SK-N-SH (cell line): Measurements from ENCODE around the gene NOTCH2. TPM values are rescaled to one million over a fixed set of nuclear protein-coding genes. Genes with fewer than 3 reads are reported as not detected.

Experiments used
- CTCF ChIA-PET: fragments of 300-600, 350-600 bp; formaldehyde crosslinking; extraction: SDS; loops from one replicate; lab custom pipeline; 2021; lab: Yijun Ruan, JAX
- POLR2A ChIA-PET: fragments of 350-600 bp; sonication (Branson Sonifier 250); formaldehyde crosslinking; extraction: SDS; loops from one replicate; lab custom pipeline; 2020; ENCODE audit warnings: antibody characterized with exemption, inconsistent platforms; lab: Yijun Ruan, JAX
- DNase-seq: peaks from one replicate; pipeline ENCODE4 v3.0.0; 2012
- H2AFZ ChIP-seq: fragments of 200-600 bp; sonication (generic); 2 replicates; pipeline ENCODE4 v1.8.1; 2016; ENCODE audit warnings: antibody characterized with exemption, mild to moderate bottlenecking, low read depth
- H3F3A ChIP-seq: fragments of 200-600 bp; sonication (generic); replicated peaks from 2 replicates; pipeline ENCODE3; 2016; ENCODE audit warnings: antibody characterized with exemption, mild to moderate bottlenecking; ENCODE audit not compliant: insufficient read depth
- H3K27ac ChIP-seq, 2 experiments: fragments of 200-500 bp in 1 of 2; fragments of 200-600 bp in 1 of 2; sonication (Bioruptor generic) in 1 of 2; sonication (generic), shearing (Covaris generic) in 1 of 2; 2 replicates each; pipeline versions ENCODE4 v1.5.1 to v1.6.1; 2014 to 2016; ENCODE audit warnings: low read depth in 2 of 2, inconsistent platforms in 1 of 2, low read length in 1 of 2, mild to moderate bottlenecking in 1 of 2, mixed read lengths in 1 of 2
- H3K27me3 ChIP-seq: fragments of 200-600 bp; sonication (generic), shearing (Covaris generic); 2 replicates; pipeline ENCODE4 v1.6.1; 2016; ENCODE audit warnings: mixed run types; ENCODE audit not compliant: insufficient read depth
- H3K36me3 ChIP-seq, 2 experiments: fragments of 200-500 bp in 1 of 2; fragments of 200-600 bp in 1 of 2; sonication (Bioruptor generic) in 1 of 2; sonication (generic) in 1 of 2; replicated peaks in 1 of 2; 2 replicates each; pipeline versions ENCODE3 to v1.5.1; 2014 to 2016; ENCODE audit warnings: low read length in 1 of 2, mild to moderate bottlenecking in 1 of 2; ENCODE audit not compliant: insufficient read depth in 2 of 2, control insufficient read depth in 1 of 2
- H3K4me1 ChIP-seq, 2 experiments: fragments of 200-500 bp in 1 of 2; fragments of 200-600 bp in 1 of 2; sonication (Bioruptor generic) in 1 of 2; sonication (generic), shearing (Covaris generic) in 1 of 2; 2 replicates each; pipeline versions ENCODE4 v1.5.1 to v1.6.1; 2014 to 2016; ENCODE audit warnings: low read depth in 1 of 2, low read length in 1 of 2, mixed run types in 1 of 2; ENCODE audit not compliant: insufficient read depth in 2 of 2, control insufficient read depth in 1 of 2
- H3K4me2 ChIP-seq: fragments of 200-600 bp; sonication (generic), shearing (Covaris generic); 2 replicates; pipeline ENCODE4 v1.6.1; 2017; ENCODE audit warnings: mixed run types
- H3K4me3 ChIP-seq, 2 experiments: fragments of 200-500 bp in 1 of 2; fragments of 200-600 bp in 1 of 2; sonication (Bioruptor generic) in 1 of 2; sonication (generic), shearing (Covaris generic) in 1 of 2; 2 replicates each; pipeline versions ENCODE4 v1.5.1 to v1.8.1; 2014 to 2016; ENCODE audit warnings: low read depth in 2 of 2, inconsistent platforms in 1 of 2, low read length in 1 of 2, mild to moderate bottlenecking in 1 of 2, mixed read lengths in 1 of 2, moderate library complexity in 1 of 2
- H3K79me2 ChIP-seq: fragments of 200-600 bp; sonication (generic); 2 replicates; pipeline ENCODE4 v1.8.1; 2017; ENCODE audit warnings: mild to moderate bottlenecking; ENCODE audit not compliant: insufficient read depth
- H3K9ac ChIP-seq: fragments of 200-600 bp; sonication (generic); 2 replicates; pipeline ENCODE4 v1.6.1; 2017; ENCODE audit warnings: mixed run types
- H3K9me2 ChIP-seq: fragments of 200-600 bp; sonication (generic); 2 replicates; pipeline ENCODE4 v1.6.1; 2017; ENCODE audit warnings: mixed run types
- H3K9me3 ChIP-seq: fragments of 200-600 bp; sonication (generic); 2 replicates; pipeline ENCODE4 v1.6.1; 2017; ENCODE audit warnings: mixed run types, mild to moderate bottlenecking, moderate library complexity
- H4K20me1 ChIP-seq: fragments of 200-600 bp; sonication (generic); 2 replicates; pipeline ENCODE4 v1.6.1; 2017; ENCODE audit warnings: mild to moderate bottlenecking, mixed run types; ENCODE audit not compliant: insufficient read depth
- ELF1 ChIP-seq: IDR thresholded peaks from 2 replicates; pipeline ENCODE4 v1.4.0; 2012
- EP300 ChIP-seq, 2 experiments: IDR thresholded peaks; 2 replicates each; pipeline versions ENCODE4 v1.4.0 to v1.6.1; 2012; ENCODE audit warnings: borderline replicate concordance in 1 of 2, low read depth in 1 of 2, low read length in 1 of 2
- EZH2phosphoT487 ChIP-seq: fragments of 200-600 bp; sonication (generic); IDR thresholded peaks from 2 replicates; pipeline ENCODE4 v1.6.1; 2017; ENCODE audit warnings: low read depth, mixed run types, mild to moderate bottlenecking, antibody characterized with exemption, moderate library complexity, borderline replicate concordance
- FOSL2 ChIP-seq: IDR thresholded peaks from 2 replicates; pipeline ENCODE4 v1.4.0; 2012; ENCODE audit warnings: low read depth, mild to moderate bottlenecking, moderate library complexity, borderline replicate concordance
- FOXJ3 ChIP-seq: sonication (generic); formaldehyde crosslinking; IDR thresholded peaks from 2 replicates; pipeline ENCODE4 v1.5.1; 2020; ENCODE audit warnings: mild to moderate bottlenecking, missing genetic modification reagents
- FOXM1 ChIP-seq: IDR thresholded peaks from 2 replicates; pipeline ENCODE4 v1.4.0; 2012; ENCODE audit warnings: low read depth, mild to moderate bottlenecking
- GATA2 ChIP-seq: sonication (generic); formaldehyde crosslinking; IDR thresholded peaks from 2 replicates; pipeline ENCODE4 v1.5.0; 2020; ENCODE audit warnings: mild to moderate bottlenecking, missing genetic modification reagents
- JUND ChIP-seq: IDR thresholded peaks from 2 replicates; pipeline ENCODE4 v1.4.0; 2012
- MEF2A ChIP-seq: IDR thresholded peaks from 2 replicates; pipeline ENCODE4 v1.4.0; 2012; ENCODE audit warnings: low read depth, borderline replicate concordance
- MXI1 ChIP-seq: IDR thresholded peaks from 2 replicates; pipeline ENCODE4 v1.6.1; 2012; ENCODE audit warnings: mild to moderate bottlenecking, low read depth, low read length, improper control_type of control experiment
- NFIC ChIP-seq: IDR thresholded peaks from 2 replicates; pipeline ENCODE4 v1.4.0; 2012; ENCODE audit warnings: borderline replicate concordance
- NRF1 ChIP-seq: IDR thresholded peaks from 2 replicates; pipeline ENCODE4 v1.6.1; 2012; ENCODE audit warnings: low read depth, mild to moderate bottlenecking, low read length
- RCOR1 ChIP-seq: fragments of 150-350 bp; IDR thresholded peaks from 2 replicates; pipeline ENCODE4 v1.6.1; 2017; ENCODE audit warnings: antibody characterized with exemption, low read length
- RXRA ChIP-seq: IDR thresholded peaks from 2 replicates; pipeline ENCODE4 v1.4.0; 2012; ENCODE audit warnings: low read depth, mild to moderate bottlenecking, borderline replicate concordance
- SMC3 ChIP-seq: IDR thresholded peaks from 2 replicates; pipeline ENCODE4 v1.6.1; 2012; ENCODE audit warnings: low read depth, low read length, improper control_type of control experiment
- TEAD4 ChIP-seq: IDR thresholded peaks from 2 replicates; pipeline ENCODE4 v1.4.0; 2012; ENCODE audit warnings: mild to moderate bottlenecking, borderline replicate concordance; ENCODE audit not compliant: insufficient read depth
- YY1 ChIP-seq: IDR thresholded peaks from 2 replicates; pipeline ENCODE4 v1.4.0; 2012; ENCODE audit warnings: low read depth, mild to moderate bottlenecking
- WGBS: methylation state at CpG from one replicate; pipeline ENCODE4 v1.1.6; 2017; ENCODE audit warnings: low lambda C conversion rate; 5-methylcytosine and 5-hydroxymethylcytosine counted together
- polyA plus RNA-seq, 3 experiments: library from polyadenylated mRNA; depleted of rRNA; stranded (reverse); fragments of >200 nt; gene quantifications; 2 replicates each; pipeline ENCODE4 v1.2.3, GENCODE V29; 2012
- TF ChIP-seq, protein P1 (sequence below): fragments of 150-350 bp; IDR thresholded peaks from 2 replicates; pipeline ENCODE4 v1.6.1; 2016; ENCODE audit warnings: mild to moderate bottlenecking, low read depth, low read length
- TF ChIP-seq, protein P2 (sequence below): IDR thresholded peaks from 2 replicates; pipeline ENCODE4; 2012
- TF ChIP-seq, protein P3 (sequence below): IDR thresholded peaks from 2 replicates; pipeline ENCODE4 v1.6.1; 2012; ENCODE audit warnings: mild to moderate bottlenecking, low read depth, low read length, moderate library complexity
- TF ChIP-seq, protein P4 (sequence below): IDR thresholded peaks from 2 replicates; pipeline ENCODE4 v1.4.0; 2012; ENCODE audit warnings: low read depth, borderline replicate concordance
- TF ChIP-seq, protein P5 (sequence below): fragments of 150-350 bp; IDR thresholded peaks from 2 replicates; pipeline ENCODE4 v1.6.1; 2017; ENCODE audit warnings: antibody characterized with exemption, low read length, low read depth, borderline replicate concordance

The NOTCH2 gene
- polyA plus RNA-seq, 1 of the 3 experiments (the other 2 are of a cell fraction): 23.0 TPM

DNA sequence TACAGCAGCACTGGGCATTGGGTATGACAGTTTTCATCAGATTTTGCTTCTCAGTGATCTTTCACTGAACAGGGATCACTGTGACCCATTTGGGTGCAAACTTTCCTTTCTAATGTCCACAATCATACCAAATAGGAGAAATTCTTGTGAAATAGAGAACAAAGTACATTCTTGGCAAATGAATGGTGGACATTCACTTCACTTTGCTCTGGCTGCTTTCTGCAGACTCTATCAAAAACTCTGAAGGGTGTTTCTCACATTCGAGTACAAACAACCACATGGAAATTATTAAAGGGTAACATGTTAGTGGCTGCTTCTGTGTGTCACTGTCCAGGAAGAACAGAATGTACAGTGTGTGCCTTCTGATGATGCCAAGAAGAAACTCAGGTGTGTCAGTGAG, 111.2 kb downstream of the NOTCH2 start (continued):
- TF ChIP-seq, protein P1, sequence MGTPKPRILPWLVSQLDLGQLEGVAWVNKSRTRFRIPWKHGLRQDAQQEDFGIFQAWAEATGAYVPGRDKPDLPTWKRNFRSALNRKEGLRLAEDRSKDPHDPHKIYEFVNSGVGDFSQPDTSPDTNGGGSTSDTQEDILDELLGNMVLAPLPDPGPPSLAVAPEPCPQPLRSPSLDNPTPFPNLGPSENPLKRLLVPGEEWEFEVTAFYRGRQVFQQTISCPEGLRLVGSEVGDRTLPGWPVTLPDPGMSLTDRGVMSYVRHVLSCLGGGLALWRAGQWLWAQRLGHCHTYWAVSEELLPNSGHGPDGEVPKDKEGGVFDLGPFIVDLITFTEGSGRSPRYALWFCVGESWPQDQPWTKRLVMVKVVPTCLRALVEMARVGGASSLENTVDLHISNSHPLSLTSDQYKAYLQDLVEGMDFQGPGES: no peak
- TF ChIP-seq YY1: no peak
- no peak for TF ChIP-seq FOSL2
- TF ChIP-seq, protein P2, sequence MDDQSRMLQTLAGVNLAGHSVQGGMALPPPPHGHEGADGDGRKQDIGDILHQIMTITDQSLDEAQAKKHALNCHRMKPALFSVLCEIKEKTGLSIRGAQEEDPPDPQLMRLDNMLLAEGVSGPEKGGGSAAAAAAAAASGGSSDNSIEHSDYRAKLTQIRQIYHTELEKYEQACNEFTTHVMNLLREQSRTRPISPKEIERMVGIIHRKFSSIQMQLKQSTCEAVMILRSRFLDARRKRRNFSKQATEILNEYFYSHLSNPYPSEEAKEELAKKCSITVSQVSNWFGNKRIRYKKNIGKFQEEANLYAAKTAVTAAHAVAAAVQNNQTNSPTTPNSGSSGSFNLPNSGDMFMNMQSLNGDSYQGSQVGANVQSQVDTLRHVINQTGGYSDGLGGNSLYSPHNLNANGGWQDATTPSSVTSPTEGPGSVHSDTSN: no peak
- TF ChIP-seq ELF1: no peak
- TF ChIP-seq MEF2A: no peak
- TF ChIP-seq, all 33 proteins: peak for 0

DNA sequence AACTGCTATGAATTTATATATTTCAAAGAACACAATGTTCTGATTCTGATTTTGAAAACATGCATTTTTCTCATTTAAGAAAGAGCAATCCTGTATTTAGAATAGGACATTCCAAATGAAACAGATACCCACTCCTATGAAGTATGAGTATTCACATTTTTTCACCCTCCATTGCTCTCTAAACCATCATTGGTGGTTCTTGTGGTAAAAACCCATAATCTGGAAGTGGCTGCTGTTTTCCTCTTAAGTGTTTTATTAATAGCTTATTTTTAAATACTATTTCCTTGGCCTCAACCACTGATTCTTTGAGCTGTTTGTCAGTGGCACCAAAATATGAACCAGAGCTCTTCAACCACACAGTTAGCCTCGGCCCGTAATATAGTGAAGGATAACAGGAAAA, 113.2 kb downstream of the NOTCH2 start:
- Histone ChIP-seq H3F3A (peaks cover 16% of the 10 kb centered on the region), H3K4me1 (peaks cover 0 to 19% of the 10 kb centered on the region in 2 experiments; a peak in 1 of 4 replicates), H3K79me2 (peaks cover 28% of the 10 kb centered on the region; the same call in 1 of the 2 replicates), H2AFZ (no peak overlapping the region)
- TF ChIP-seq, protein P3, sequence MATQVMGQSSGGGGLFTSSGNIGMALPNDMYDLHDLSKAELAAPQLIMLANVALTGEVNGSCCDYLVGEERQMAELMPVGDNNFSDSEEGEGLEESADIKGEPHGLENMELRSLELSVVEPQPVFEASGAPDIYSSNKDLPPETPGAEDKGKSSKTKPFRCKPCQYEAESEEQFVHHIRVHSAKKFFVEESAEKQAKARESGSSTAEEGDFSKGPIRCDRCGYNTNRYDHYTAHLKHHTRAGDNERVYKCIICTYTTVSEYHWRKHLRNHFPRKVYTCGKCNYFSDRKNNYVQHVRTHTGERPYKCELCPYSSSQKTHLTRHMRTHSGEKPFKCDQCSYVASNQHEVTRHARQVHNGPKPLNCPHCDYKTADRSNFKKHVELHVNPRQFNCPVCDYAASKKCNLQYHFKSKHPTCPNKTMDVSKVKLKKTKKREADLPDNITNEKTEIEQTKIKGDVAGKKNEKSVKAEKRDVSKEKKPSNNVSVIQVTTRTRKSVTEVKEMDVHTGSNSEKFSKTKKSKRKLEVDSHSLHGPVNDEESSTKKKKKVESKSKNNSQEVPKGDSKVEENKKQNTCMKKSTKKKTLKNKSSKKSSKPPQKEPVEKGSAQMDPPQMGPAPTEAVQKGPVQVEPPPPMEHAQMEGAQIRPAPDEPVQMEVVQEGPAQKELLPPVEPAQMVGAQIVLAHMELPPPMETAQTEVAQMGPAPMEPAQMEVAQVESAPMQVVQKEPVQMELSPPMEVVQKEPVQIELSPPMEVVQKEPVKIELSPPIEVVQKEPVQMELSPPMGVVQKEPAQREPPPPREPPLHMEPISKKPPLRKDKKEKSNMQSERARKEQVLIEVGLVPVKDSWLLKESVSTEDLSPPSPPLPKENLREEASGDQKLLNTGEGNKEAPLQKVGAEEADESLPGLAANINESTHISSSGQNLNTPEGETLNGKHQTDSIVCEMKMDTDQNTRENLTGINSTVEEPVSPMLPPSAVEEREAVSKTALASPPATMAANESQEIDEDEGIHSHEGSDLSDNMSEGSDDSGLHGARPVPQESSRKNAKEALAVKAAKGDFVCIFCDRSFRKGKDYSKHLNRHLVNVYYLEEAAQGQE: no peak
- TF ChIP-seq MXI1 (no peak), NFIC (no peak), GATA2 (CRISPR knock-in tag) (no peak), FOSL2 (no peak), FOXM1 (no peak), MEF2A (no peak), FOXJ3 (CRISPR knock-in tag) (no peak), JUND (no peak), SMC3 (no peak), TEAD4 (no peak), EP300 (IDR thresholded peaks at IDR 0.05; ENCODE audit: borderline replicate concordance in 1 of 2, low read depth in 1 of 2, low read length in 1 of 2) (no peak), NRF1 (no peak), RCOR1 (no peak), RXRA (no peak), EZH2phosphoT487 (no peak)
- TF ChIP-seq, protein P1: no peak
- TF ChIP-seq, protein P4, sequence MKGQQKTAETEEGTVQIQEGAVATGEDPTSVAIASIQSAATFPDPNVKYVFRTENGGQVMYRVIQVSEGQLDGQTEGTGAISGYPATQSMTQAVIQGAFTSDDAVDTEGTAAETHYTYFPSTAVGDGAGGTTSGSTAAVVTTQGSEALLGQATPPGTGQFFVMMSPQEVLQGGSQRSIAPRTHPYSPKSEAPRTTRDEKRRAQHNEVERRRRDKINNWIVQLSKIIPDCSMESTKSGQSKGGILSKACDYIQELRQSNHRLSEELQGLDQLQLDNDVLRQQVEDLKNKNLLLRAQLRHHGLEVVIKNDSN: no peak
- TF ChIP-seq, protein P5, sequence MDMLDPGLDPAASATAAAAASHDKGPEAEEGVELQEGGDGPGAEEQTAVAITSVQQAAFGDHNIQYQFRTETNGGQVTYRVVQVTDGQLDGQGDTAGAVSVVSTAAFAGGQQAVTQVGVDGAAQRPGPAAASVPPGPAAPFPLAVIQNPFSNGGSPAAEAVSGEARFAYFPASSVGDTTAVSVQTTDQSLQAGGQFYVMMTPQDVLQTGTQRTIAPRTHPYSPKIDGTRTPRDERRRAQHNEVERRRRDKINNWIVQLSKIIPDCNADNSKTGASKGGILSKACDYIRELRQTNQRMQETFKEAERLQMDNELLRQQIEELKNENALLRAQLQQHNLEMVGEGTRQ: no peak
- TF ChIP-seq, all 33 proteins: peak for 0
- Histone ChIP-seq H3K4me2 (no peak overlapping the region), H4K20me1 (no peaks in the 10 kb centered on the region; the same call in 1 of the 2 replicates), H3K9me2 (no peaks in the 10 kb centered on the region), H3K9ac (no peak overlapping the region), H3K36me3 (peaks cover 46 to 77% of the 10 kb centered on the region in 2 experiments), H3K9me3 (no peaks in the 10 kb centered on the region), H3K27me3 (no peaks in the 10 kb centered on the region), H3K27ac (no peak overlapping the region), H3K4me3 (no peak overlapping the region)
- DNase-seq: no peak
- ChIA-PET POLR2A (no interaction called here), CTCF (interaction anchor here (0.7 to 2.4 kb wide), 4 partner anchors 8 to 17 kb away, joined by 3 to 9 read pairs (median 4); no protein-coding TSS in a partner anchor)
- WGBS: 88% methylated on average over 2 of the region's 2 CpGs
